Nephron progenitor cell (in vitro differentiated cells): ENCODE measurements around the gene HBG2.

Experiments
- DNase-seq: peaks from one replicate; pipeline ENCODE4 v3.0.0; 2021
- H3K27ac Mint-ChIP-seq: 2 replicates; pipeline ENCODE4 v1.8.0; 2021; ENCODE audit warnings: mild to moderate bottlenecking, moderate library complexity, mixed read lengths
- H3K27me3 Mint-ChIP-seq: 2 replicates; pipeline ENCODE4 v1.8.0; 2021; ENCODE audit warnings: mild to moderate bottlenecking, low read depth, mixed read lengths; ENCODE audit not compliant: poor library complexity
- H3K36me3 Mint-ChIP-seq: 2 replicates; pipeline ENCODE4 v1.8.0; 2021; ENCODE audit warnings: low read depth, mixed read lengths
- H3K4me1 Mint-ChIP-seq: 2 replicates; pipeline ENCODE4 v1.8.0; 2021; ENCODE audit warnings: mixed read lengths
- H3K4me3 Mint-ChIP-seq: 2 replicates; pipeline ENCODE4 v1.8.0; 2021; ENCODE audit warnings: mild to moderate bottlenecking, moderate library complexity, mixed read lengths
- H3K9me3 Mint-ChIP-seq: 2 replicates; pipeline ENCODE4 v1.8.0; 2021; ENCODE audit warnings: mild to moderate bottlenecking, moderate library complexity, mixed read lengths
- TF ChIP-seq, protein P1 (sequence below): fragments of 200-600 bp; sonication (generic); IDR thresholded peaks from 2 replicates; pipeline ENCODE4 v1.5.0; 2021; ENCODE audit warnings: antibody characterized with exemption

HBG2 gene

DNA sequence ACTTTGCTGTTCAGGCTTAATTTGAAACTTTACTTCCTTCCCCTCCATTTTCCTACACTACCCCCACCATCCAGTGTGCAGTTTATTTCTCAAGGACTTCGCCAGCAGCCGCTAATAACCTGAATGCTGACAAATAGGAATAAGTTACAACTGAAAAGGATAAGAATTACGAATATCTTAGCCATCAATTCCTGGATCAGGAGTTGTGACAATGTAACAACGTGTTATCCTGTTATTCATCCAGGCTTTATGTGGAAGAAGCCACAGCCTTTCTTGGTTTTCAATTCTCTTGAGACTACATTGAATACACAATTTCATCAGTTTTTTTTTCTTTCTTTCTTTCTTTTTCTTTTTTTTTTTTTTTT, 10.8 kb downstream of the HBG2 start:
- Mint-ChIP-seq H3K27ac (no peak overlapping the region), H3K4me3 (no peak overlapping the region), H3K36me3 (no peaks in the 10 kb centered on the region), H3K4me1 (no peaks in the 10 kb centered on the region), H3K9me3 (no peaks in the 10 kb centered on the region), H3K27me3 (peaks cover 8% of the 10 kb centered on the region)
- DNase-seq, result no peak
- TF ChIP-seq, protein P1, sequence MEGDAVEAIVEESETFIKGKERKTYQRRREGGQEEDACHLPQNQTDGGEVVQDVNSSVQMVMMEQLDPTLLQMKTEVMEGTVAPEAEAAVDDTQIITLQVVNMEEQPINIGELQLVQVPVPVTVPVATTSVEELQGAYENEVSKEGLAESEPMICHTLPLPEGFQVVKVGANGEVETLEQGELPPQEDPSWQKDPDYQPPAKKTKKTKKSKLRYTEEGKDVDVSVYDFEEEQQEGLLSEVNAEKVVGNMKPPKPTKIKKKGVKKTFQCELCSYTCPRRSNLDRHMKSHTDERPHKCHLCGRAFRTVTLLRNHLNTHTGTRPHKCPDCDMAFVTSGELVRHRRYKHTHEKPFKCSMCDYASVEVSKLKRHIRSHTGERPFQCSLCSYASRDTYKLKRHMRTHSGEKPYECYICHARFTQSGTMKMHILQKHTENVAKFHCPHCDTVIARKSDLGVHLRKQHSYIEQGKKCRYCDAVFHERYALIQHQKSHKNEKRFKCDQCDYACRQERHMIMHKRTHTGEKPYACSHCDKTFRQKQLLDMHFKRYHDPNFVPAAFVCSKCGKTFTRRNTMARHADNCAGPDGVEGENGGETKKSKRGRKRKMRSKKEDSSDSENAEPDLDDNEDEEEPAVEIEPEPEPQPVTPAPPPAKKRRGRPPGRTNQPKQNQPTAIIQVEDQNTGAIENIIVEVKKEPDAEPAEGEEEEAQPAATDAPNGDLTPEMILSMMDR, result no peak

DNA sequence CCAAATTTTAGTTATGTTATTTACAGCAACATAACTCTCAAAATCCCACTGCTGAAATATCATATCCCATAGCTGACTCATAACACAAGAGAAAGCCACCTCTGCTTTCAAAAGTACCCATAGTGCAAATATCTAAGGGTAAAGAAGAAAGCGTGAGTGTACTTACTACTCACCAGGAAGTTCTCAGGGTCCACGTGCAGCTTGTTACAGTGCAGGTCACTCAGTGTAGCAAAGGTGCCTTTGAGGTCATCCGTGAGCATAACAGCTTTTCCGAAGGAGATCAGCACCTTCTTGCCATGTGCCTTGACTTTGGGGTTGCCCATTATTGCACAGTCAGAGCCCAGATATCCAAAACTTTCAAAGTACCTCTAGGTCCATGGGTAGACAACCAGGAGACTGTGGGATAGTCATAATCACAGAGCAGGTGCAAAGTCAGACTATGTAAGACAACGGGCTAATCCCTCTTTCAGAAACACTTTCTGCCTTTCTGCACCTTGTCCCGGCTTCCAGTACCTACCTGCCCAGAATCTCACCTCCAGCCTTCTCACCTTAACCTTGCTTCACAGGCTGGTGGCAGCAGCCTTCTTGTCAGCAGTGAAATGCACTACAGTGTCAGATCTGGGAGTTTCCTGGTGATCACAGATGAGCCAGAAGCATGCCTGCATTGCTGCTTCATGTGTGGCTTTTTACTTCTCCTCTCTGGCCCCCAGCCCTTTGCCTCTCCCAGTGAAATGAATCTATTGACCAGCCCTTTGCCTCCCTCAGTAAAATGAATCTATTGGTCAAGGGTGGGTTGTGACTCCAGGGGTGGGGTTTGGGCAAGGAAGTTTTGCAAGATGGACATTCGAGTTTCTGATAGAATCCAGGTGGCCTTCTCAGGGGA, 11.4 kb downstream of the HBG2 start:
- Mint-ChIP-seq H3K9me3 (no peaks in the 10 kb centered on the region), H3K27ac (no peak overlapping the region), H3K4me1 (no peaks in the 10 kb centered on the region)

DNA sequence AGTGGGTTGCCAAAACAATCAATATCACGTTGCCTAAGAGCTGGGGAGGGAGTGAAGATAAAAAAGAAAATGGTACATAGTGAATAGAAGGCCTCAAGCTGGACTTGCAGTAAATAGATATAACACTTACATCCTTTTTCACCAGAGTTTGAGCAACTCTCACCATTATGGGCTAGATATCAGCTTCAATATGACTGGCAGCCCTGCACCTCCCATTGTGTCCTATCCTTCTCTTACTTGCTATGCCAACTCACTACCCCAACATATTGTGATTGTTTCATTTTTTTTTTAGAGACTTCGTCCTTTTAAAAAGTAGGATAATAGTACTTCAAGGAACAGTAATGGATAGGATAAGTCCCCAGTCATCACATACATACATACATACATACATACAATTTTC, 12.4 kb downstream of the HBG2 start:
- no peaks in the 10 kb centered on the region for H3K36me3 Mint-ChIP-seq
- DNase-seq, result no peak
- H3K27me3 Mint-ChIP-seq, result peaks cover 10% of the 10 kb centered on the region
- TF ChIP-seq, protein P1, result no peak
- H3K4me3 Mint-ChIP-seq, result no peak overlapping the region
- H3K27ac Mint-ChIP-seq, result no peak overlapping the region
- H3K9me3 Mint-ChIP-seq, result no peaks in the 10 kb centered on the region
- H3K4me1 Mint-ChIP-seq, result no peaks in the 10 kb centered on the region

More for the DNA sequence above, 11.4 kb downstream of the HBG2 start:
- TF ChIP-seq, protein P1, result no peak
- Mint-ChIP-seq H3K4me3 (no peak overlapping the region), H3K36me3 (no peaks in the 10 kb centered on the region), H3K27me3 (peaks cover 10% of the 10 kb centered on the region)
- DNase-seq, result no peak

DNA sequence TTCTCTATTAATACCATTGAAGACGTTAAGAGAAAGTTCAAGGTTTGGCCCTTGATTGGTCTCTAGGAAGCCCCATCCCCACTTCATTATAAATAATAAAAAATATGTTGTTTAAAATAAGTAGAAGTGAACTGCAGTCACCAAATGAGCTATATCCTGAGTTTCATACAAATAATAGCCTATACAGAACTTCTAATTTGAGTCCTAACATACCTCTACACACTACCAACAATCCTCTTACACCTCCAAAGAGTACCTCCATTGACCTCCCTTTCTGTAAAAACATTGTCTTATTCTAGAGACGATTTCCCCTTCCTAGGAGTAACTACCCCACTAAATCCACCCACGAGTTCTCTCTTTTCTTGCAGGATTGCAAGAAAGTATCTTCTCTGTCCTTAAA, 13.1 kb downstream of the HBG2 start:
- H3K27ac Mint-ChIP-seq, result no peak overlapping the region
- H3K4me1 Mint-ChIP-seq, result no peaks in the 10 kb centered on the region
- H3K36me3 Mint-ChIP-seq, result no peaks in the 10 kb centered on the region
- TF ChIP-seq, protein P1, result no peak
- no peak overlapping the region for H3K4me3 Mint-ChIP-seq
- H3K27me3 Mint-ChIP-seq, result peaks cover 10% of the 10 kb centered on the region
- DNase-seq, result no peak
- H3K9me3 Mint-ChIP-seq, result no peaks in the 10 kb centered on the region

DNA sequence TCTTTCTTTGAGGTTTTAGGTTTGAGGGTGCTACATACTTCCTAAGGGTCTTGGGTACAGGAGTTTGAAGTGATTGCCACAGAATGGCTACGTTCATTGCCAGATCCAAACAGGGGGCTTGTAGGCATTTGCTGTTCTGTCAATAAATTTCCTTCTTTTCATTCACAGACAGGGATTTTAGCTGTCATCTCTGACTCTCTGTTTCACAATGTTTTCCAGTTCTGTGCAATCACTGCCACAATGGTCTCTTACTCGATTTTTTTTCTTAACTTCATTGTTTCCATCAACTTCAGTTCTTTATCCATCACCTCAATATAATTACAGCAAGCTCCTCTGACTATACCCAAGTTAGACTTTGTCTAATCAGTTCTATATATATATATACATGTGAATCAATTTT, 14.1 kb downstream of the HBG2 start:
- TF ChIP-seq, protein P1, result no peak
- peaks cover 11% of the 10 kb centered on the region for H3K27me3 Mint-ChIP-seq

DNA sequence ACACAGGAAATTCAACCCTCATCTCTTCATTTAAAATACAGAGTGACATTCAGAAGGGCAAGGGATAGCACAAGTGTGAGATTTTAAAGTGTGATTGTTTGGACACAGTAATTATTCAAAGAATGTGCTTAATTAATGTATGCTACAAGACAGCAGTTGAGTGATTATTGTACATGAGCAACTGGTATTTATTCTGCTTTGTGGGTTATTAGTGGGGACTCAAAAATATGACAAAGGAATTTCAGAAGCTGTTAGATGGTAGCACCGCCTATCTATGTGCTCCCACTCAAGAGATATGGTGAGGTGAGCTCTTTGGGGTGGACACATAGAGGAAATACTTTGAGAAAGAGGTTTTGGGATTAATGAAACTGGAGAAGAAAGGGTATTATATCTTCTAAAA, 14.5 kb downstream of the HBG2 start:
- no peaks in the 10 kb centered on the region for H3K36me3 Mint-ChIP-seq
- H3K4me1 Mint-ChIP-seq, result no peaks in the 10 kb centered on the region
- no peaks in the 10 kb centered on the region for H3K9me3 Mint-ChIP-seq
- H3K4me3 Mint-ChIP-seq, result no peak overlapping the region
- DNase-seq, result no peak
- no peak overlapping the region for H3K27ac Mint-ChIP-seq
- TF ChIP-seq, protein P1, result no peak
- H3K27me3 Mint-ChIP-seq, result peaks cover 15% of the 10 kb centered on the region

More for the DNA sequence above, 14.1 kb downstream of the HBG2 start:
- no peaks in the 10 kb centered on the region for H3K4me1 Mint-ChIP-seq
- no peaks in the 10 kb centered on the region for H3K9me3 Mint-ChIP-seq
- no peak for DNase-seq
- no peaks in the 10 kb centered on the region for H3K36me3 Mint-ChIP-seq
- H3K4me3 Mint-ChIP-seq, result no peak overlapping the region
- H3K27ac Mint-ChIP-seq, result no peak overlapping the region
